Tibial nerve (tissue), 4 donors: ENCODE measurements around the gene ZFC3H1.

Experiments
- EP300 ChIP-seq, 2 donors: sonication (generic); formaldehyde crosslinking; IDR thresholded peaks; one replicate each; pipeline ENCODE4 v1.6.1; 2017; ENCODE audit warnings: antibody characterized with exemption in 2 of 2, mild to moderate bottlenecking in 1 of 2
- POLR2A ChIP-seq, 2 donors: fragments of 450-650 bp; IDR thresholded peaks; one replicate each; pipeline ENCODE4 v1.6.1; 2017; ENCODE audit warnings: antibody characterized with exemption in 2 of 2, mild to moderate bottlenecking in 2 of 2, moderate library complexity in 2 of 2
- TF ChIP-seq, protein P1 (sequence below), 5 experiments: fragments of 200-600 bp in 3 of 5; fragments of 450-650 bp in 2 of 5; sonication (generic) in 3 of 5; IDR thresholded peaks; one replicate each; pipeline ENCODE4 v1.5.1; 2016 to 2019; ENCODE audit warnings: antibody characterized with exemption in 5 of 5, mild to moderate bottlenecking in 3 of 5, moderate library complexity in 2 of 5

DNA sequence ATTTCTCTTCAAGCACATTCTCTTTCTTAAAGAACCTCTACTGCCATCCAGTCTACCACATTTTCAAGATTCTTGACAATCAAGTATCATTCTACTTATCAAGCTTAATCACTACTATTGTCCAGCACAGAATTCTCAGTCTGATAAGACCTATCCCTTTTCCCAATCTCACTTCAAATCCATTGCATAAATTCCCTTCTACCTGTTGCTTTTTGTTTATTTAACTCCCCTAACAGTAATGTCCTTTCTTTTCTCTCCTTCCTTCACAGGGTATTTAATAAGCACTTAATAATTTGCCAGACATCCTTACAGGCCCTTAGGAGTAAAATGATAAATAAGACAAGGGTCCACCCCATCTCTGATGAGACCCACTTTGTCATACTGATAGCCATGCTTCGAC lies 41.7 kb downstream of the ZFC3H1 start:
- TF ChIP-seq, protein P1, sequence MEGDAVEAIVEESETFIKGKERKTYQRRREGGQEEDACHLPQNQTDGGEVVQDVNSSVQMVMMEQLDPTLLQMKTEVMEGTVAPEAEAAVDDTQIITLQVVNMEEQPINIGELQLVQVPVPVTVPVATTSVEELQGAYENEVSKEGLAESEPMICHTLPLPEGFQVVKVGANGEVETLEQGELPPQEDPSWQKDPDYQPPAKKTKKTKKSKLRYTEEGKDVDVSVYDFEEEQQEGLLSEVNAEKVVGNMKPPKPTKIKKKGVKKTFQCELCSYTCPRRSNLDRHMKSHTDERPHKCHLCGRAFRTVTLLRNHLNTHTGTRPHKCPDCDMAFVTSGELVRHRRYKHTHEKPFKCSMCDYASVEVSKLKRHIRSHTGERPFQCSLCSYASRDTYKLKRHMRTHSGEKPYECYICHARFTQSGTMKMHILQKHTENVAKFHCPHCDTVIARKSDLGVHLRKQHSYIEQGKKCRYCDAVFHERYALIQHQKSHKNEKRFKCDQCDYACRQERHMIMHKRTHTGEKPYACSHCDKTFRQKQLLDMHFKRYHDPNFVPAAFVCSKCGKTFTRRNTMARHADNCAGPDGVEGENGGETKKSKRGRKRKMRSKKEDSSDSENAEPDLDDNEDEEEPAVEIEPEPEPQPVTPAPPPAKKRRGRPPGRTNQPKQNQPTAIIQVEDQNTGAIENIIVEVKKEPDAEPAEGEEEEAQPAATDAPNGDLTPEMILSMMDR (IDR thresholded peaks at IDR 0.05) = no peak
- no peak for TF ChIP-seq POLR2A (IDR thresholded peaks at IDR 0.05)
- no peak for TF ChIP-seq EP300 (IDR thresholded peaks at IDR 0.05)
